Fibroblast of peridontal ligament (primary cell): ENCODE results near the gene DDX41.
"Not testable (repeated sequence)": the region's sequence is repeated elsewhere in the genome, so short reads cannot be mapped to it uniquely, and the experiment has no call there.

Experiments used
- DNase-seq: peaks from one replicate; pipeline ENCODE4 v3.0.0-alpha.2; 2010; ENCODE audit errors: extremely low read depth

DDX41 gene

GRCh38 chr5:177498013-177498787 lies 18.6 kb downstream of the DDX41 start:
- no peak for DNase-seq

DNA sequence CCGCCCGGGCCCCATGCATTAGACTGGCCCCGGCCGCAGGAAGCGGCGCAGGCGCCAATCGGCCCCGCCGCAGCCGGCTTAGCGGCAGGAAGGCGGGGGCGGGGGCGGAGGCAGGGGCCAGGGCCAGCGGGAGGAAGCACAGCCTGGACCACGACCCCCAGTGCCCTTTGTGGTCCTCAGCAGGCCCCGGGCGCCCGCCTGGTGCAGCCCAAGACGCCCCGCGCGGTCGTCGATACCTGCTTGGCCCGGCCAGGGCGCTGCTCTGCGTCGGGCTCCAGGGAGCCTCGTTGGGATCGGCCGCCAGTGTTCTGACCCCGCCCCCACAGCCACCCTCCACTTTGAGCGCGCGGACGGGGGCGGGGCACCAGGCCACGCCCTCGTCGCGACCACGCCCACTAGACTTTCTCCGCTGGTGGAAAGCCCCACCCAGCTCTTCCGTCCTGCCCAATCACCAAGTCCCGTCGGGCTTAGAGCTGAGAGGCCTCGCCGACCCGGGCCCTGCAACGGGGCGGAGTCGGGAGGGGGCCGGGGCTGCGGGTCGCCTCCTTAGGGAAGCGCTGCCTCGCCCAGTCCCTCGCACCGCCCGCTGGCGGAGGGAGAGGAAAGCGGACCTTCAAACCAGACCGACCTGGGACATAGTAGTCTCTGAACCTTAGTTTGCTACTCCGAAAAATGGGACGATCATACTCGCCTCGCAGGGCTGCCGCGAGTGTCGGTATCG lies 19.3 kb downstream of the DDX41 start, which contains the start of gene PDLIM7:
PDLIM7 (minus strand) TSS at position 313 of the 721 bp plus-strand sequence. CDS start 1,092 bp downstream, outside the sequence.
- DNase-seq = peak; percentile 96

DNA sequence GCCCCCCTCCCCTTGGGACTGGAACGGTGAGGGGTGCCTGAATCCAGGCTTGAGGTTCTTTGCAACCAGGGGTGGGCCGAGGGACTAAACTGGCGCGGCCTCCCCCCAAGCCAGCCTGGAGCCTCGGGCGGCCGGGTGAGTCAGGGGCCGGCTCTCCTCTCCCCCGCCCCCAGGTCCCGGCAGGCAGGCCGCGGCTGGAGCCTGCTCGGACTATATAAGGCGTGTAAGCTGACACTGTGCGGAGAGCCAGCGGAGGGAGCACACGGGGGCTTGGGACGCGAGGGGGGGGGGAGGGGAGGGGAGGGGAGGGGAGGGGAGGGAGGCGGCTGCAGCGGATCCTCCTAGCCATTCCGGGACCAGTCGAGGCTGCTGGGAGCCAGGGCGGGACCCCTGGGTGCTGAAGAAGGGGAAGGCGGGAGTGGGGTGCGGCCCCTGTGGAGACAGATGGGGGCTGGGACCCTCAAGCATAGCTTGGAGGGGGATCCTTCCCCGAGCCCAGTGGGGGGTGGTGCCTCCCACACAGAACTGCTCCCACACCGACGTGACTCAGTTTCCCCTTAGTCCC lies 20.0 kb downstream of the DDX41 start:
- peak; percentile 90 for DNase-seq

DNA sequence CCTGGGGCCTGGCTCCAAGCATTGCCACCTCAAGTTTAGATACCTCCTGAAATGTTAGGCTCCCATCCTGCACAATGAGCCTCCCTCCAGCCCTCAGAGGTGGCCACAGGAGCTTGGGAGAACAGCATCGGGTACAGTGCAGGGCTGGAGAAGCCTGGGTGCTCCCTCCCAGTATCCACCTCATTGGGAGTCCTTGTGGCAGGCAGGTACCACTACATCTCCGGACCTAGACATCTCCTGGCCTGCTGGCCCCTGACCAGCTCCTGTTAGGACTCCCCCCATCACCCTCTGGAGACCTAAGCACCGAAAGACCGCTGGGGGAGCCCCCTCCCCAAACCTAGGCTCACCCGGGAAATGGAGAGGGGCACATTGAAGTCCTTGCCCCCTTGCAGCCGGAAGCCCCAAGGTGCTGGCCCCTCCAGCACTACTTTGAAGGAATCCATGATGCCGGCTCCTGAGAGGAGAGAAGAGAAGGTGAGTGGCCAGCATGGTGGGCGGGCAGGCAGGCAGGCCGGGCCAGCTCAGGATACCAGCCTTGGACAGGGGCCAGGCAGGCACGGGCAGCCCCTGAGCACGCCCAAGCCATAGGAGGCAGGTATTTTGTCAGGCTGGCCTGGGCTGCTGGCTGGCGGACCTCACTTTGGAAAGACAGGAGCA lies 20.6 kb downstream of the DDX41 start:
- peak; percentile 55 for DNase-seq

DNA sequence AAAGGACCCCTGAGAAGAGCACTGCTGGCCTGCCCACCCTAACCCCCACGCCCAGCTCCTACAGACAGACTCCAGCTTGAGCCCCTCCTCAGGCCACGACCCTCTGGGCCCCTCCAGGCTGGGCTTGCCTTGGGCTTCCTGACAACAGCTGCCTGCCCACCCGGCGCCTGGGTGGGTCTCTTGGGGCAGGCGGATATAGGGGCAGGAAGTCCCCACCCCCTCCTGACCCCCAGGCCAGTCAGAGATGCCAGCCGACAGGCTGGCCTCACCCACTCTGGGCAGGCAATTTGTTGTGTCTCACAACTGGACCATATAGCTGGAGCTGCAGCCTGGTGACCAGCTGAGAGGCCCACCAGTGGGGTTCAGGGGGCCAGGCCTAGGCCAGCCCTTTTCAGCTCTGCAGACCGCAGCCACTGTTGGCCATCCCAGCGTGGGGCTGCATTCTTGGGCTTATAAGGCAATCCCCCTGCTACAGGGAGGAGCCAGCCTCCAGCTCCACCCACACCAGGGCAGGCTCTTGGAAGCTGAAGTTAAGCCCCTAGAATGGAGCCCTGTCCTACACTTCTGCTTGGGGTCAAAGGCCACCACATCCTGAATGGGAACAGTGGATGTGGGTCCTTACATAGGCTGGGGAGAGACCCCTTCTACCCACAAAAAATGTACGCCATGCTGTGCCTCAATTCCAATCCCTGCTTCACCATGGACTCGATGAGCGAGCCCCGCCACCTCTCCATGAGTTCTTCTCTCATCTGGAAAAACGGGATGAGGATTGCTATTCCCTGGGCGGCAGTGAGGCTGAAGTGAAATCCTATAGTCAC lies 21.3 kb downstream of the DDX41 start:
- DNase-seq = peak; percentile 93

DNA sequence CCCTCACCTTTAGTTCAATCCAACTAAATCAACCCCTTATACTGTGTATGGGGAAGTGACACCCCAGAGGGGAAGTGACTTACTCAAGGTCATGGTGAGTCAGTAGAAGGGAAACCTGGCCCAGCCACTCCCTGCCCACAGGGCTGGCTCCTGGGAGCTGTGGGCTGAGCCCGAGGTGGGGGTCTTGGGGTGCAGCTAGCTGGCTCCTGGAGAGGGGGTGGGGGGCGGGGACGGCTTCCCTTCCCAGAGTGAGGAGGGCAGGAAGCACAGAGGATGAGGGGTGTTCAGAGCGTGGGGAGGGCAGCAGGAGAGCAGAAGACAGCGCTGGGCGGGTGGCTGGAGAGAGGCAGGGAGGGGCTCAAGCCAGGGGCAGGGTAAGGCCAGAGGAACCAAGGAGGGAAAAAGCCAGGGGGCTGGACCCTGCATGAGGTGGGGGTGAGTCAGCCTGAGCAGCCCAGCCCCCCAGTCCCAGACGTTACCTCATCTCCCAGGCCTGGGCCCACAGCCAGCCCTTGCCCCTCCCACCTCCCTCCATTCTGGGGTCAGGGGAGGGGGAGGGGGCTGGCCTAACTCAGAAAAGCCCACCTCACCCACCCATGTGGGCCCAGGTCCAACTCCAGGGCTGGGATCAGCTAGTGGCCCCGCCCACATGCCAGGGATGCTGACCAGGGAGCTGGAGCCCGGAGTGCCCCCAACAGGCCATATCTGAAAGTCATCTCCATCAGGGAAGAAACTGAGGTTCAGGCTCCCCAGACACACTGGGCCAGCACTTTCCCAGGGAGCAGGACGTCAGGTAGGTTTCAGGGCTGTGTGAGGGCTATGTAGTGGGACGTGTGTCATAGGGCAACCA lies 22.2 kb downstream of the DDX41 start:
- DNase-seq = peak; percentile 82

DNA sequence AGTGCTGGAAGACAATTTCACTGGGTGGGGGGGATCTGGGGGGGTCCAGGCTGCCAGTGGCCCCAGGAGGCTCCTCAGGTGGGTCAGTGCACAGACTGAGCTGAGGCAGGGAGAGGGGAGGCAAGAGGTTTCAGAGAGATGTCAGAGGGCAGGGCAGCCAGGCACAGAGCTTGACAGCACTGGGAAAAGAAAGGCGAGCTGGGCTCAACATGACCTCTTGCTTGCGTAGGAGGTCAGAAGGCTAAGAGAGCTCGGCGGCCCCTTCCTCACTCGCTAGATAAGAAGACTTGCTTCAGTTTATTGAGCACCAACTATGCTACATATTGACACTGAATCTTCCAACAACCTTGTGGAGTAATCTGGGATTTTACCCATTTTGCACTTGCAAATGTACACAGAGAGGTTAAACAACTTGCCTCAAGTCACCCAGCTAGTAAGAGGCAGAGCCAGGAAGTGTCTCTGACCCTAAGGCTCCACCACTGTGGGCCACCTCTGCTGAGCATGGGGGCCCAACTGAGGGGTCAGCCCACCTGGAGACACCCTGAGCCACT lies 22.9 kb downstream of the DDX41 start:
- no peak for DNase-seq

DNA sequence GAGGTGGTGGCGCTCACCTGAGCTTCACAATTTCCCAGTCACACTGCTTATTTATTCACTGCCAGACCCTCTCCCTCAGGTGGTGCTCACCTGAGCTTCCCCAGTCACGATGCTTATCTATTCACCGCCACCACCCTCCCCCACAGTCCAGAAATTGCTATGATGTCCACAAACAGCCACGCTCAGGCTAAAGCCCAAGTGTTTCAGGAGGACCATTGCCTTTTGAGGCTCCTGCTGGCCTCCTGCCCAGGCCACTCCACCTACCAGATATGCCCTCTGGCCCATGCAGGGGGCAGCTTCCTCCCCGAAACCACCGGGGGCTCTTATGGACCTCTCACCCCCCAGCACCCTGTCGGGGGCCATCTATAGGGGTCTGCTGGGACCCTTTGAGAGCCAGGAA lies 23.9 kb downstream of the DDX41 start:
- DNase-seq = no peak

- DNase-seq = no peak
These were observed 24.6 kb downstream of the DDX41 start for GRCh38 chr5:177491983-177492746.

- DNase-seq = no peak
These were observed 25.3 kb downstream of the DDX41 start for GRCh38 chr5:177491429-177491945.

DNA sequence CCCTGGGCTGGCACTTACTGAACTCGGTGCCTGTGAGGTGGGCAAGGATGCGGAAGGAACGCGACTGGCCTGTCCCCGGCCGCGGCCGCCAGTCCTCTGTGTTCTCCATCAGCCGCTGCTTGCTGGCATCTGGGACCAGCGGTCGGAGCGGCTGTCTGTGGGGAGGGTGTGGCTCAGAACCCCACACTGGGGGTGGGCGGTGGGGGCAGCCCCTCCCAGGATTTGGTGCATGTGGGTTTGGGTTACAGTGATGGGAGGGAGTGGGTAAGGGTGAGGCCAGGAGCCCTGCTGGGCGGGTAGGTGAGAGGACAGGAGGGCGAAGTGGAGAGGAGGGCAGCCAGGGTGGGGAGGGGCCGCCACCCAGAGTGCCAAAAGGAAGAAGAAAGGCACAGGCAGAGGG lies 25.8 kb downstream of the DDX41 start:
- DNase-seq = no peak

DNA sequence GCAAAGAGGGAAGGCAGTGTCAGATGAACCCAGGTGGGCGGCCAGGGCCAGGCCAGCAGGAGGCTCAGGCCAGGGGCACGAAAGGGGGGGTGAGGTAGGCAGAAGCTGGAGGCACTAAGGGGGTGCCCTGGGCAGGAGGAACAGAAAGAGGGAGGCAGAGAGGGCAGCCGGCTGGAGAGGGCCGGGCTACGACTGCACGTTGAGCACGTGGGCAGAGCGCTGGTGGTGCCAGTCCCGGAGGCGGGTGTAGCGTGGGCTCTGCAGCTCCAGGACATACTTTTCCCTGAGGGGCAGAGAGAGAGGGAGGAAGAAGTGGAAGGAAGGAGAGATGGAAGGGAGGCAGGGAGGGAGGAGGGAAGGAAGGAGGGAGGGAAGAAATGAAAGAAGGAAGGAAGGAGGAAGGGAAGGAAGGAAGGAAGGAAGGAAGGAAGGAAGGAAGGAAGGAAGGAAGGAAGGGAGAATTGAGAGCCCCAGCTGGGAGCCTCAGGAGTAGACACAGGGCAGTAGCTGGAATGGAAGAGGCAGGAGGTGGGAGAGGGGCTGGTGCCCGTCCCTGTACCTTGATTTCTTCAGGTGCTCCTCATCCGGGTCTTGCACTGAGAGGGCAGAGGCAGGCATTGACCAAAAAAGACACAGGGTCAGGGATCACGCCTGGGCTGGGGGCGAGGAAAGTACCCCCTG lies 26.3 kb downstream of the DDX41 start:
- DNase-seq = no peak

DNA sequence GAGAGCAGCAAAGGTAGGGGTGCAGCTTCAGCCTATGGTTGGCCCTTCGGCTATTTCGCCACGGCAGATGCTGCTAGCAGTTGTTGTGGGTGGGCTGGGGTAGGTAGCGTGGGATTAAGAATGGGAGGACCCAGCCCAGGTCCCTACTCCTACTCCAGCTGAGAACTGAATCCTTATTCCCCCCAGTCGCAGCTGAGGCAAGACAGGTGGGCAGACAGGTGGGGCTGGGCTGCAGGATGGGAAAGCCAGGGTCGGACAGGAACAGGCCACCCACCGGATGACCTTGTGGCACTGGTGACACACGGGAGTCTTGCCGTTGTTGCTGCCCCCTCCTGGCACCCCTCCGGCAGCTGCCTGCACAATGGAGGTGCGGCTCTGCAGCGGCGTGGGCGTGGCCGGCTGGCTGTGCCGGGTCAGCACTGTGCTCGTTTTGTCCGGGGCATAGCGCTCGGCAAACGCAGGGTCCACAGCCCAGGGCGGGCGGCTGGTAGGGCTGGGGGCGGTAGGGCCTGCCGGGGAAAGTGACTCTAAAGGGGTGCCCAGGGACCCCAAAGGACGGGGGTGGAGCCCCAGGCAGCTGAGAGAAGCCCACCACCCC lies 27.5 kb downstream of the DDX41 start:
- no peak for DNase-seq

DNA sequence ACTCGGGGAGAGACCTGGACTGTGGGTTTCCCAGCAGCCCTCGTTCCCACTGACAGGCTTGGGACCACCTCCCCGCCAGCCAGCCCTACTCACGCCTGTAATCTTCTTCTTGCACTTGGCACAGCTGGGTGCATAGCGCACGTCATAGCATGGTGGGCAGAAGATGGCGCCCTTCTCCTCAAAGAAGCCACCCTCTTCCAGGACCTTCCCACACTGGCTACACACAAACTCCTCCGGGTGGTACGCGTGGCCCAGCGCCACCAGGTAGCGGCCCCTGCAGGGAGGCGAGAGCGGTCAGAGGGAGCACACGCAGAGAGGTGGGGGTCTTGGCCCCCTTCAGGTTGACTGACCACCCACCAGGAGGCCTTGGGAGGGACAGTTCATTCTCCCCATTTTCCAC lies 28.8 kb downstream of the DDX41 start:
- no peak for DNase-seq

- no peak for DNase-seq
These were observed 29.6 kb downstream of the DDX41 start for GRCh38 chr5:177487144-177487543.

GRCh38 chr5:177486256-177486655 lies 30.5 kb downstream of the DDX41 start:
- no peak for DNase-seq

DNA sequence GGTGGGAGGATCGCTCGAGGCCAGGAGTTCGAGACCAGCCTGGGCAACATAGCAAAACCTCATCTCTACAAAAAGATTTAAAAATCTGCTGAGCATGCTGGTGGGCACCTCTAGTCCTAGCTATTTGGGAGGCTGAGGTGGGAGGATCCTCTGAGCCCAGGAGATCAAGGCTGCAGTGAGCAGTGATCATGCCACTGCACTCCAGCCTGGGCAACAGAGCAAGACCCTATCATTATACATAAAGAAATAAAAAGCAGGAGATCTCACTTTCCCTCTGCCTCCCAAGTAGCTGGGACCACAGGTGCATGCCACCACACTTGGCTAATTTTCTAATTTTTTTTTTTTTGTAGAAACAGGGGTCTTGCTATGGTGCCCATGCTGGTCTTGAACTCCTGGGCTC lies 31.0 kb downstream of the DDX41 start:
- DNase-seq = not testable (repeated sequence)

GRCh38 chr5:177484902-177485549 lies 31.7 kb downstream of the DDX41 start:
- DNase-seq = no peak
